MM.1S (cell line): ENCODE data around the gene PTPRZ1.

ENCODE experiments used
- DNase-seq: peaks from one replicate; pipeline ENCODE4 v3.0.0-alpha.2; 2015
- H2AFZ ChIP-seq: fragments of 300-600 bp; sonication (generic); 2 replicates; pipeline ENCODE4 v1.6.0; 2016; ENCODE audit warnings: antibody characterized with exemption, low read length
- H3F3A ChIP-seq: fragments of 300-600 bp; sonication (generic); 2 replicates; pipeline ENCODE4 v1.6.1; 2016; ENCODE audit warnings: mild to moderate bottlenecking, antibody characterized with exemption, low read length, moderate library complexity, mixed read lengths; ENCODE audit not compliant: insufficient read depth
- H3K27ac ChIP-seq: fragments of 300-600 bp; sonication (generic); 2 replicates; pipeline ENCODE4 v1.5.1; 2016; ENCODE audit warnings: mild to moderate bottlenecking, low read length
- H3K27me3 ChIP-seq: fragments of 300-600 bp; sonication (generic); replicated peaks from 2 replicates; pipeline ENCODE4 v1.6.0; 2016; ENCODE audit warnings: low read length; ENCODE audit not compliant: insufficient read depth
- H3K36me3 ChIP-seq: fragments of 300-600 bp; sonication (generic); replicated peaks from 2 replicates; pipeline ENCODE4 v1.6.1; 2016; ENCODE audit warnings: mild to moderate bottlenecking, low read length, mixed read lengths; ENCODE audit not compliant: insufficient read depth
- H3K4me1 ChIP-seq: fragments of 300-600 bp; sonication (generic); 2 replicates; pipeline ENCODE4 v1.6.1; 2016; ENCODE audit warnings: low read length, mixed read lengths
- H3K4me2 ChIP-seq: fragments of 300-600 bp; sonication (generic); 2 replicates; pipeline ENCODE4 v1.6.0; 2016; ENCODE audit warnings: low read depth, low read length
- H3K4me3 ChIP-seq: fragments of 300-600 bp; sonication (generic); 2 replicates; pipeline ENCODE4 v1.5.1; 2016; ENCODE audit warnings: low read length, mixed read lengths
- H3K79me2 ChIP-seq: fragments of 300-600 bp; sonication (generic); 2 replicates; pipeline ENCODE4 v1.6.1; 2016; ENCODE audit warnings: mixed run types, low read length, mixed read lengths
- H3K9ac ChIP-seq: fragments of 300-600 bp; sonication (generic); 2 replicates; pipeline ENCODE4 v1.6.1; 2016; ENCODE audit warnings: low read length, mixed read lengths
- H3K9me2 ChIP-seq: fragments of 300-600 bp; sonication (generic); replicated peaks from 2 replicates; pipeline ENCODE4 v1.6.1; 2016; ENCODE audit warnings: mild to moderate bottlenecking, low read length, mixed read lengths; ENCODE audit not compliant: insufficient read depth
- H3K9me3 ChIP-seq: fragments of 300-600 bp; sonication (generic); replicated peaks from 2 replicates; pipeline ENCODE4 v1.6.1; 2016; ENCODE audit warnings: mild to moderate bottlenecking, low read length, mixed read lengths; ENCODE audit not compliant: insufficient read depth
- H4K20me1 ChIP-seq: fragments of 300-600 bp; sonication (generic); 2 replicates; pipeline ENCODE4 v1.6.1; 2016; ENCODE audit warnings: mild to moderate bottlenecking, low read length, moderate library complexity, mixed read lengths; ENCODE audit not compliant: insufficient read depth
- CTCF ChIP-seq: fragments of 300-600 bp; sonication (generic); IDR thresholded peaks from 2 replicates; pipeline ENCODE4 v1.5.1; 2016; ENCODE audit warnings: antibody characterized with exemption, low read length, mixed read lengths
- EZH2 ChIP-seq: fragments of 300-600 bp; sonication (generic); optimal IDR thresholded peaks from 2 replicates; pipeline ENCODE3; 2017; ENCODE audit warnings: low read depth, mild to moderate bottlenecking, antibody characterized with exemption, low read length, mixed read lengths
- EZH2phosphoT487 ChIP-seq: fragments of 300-600 bp; sonication (generic); IDR thresholded peaks from 2 replicates; pipeline ENCODE4 v1.6.1; 2018; ENCODE audit warnings: antibody characterized with exemption, low read length

The PTPRZ1 gene

GRCh38 chr7:122070062-122070461 is 197.1 kb downstream of the PTPRZ1 start:
- Histone ChIP-seq H3K9me2 (no peaks in the 10 kb centered on the region), H3K9ac (no peak overlapping the region), H3F3A (no peaks in the 10 kb centered on the region), H3K4me3 (no peak overlapping the region), H3K4me1 (no peaks in the 10 kb centered on the region), H3K27me3 (no peaks in the 10 kb centered on the region), H3K79me2 (no peaks in the 10 kb centered on the region), H3K9me3 (no peaks in the 10 kb centered on the region), H2AFZ (no peak overlapping the region), H3K4me2 (no peak overlapping the region), H4K20me1 (no peaks in the 10 kb centered on the region), H3K36me3 (no peaks in the 10 kb centered on the region), H3K27ac (no peak overlapping the region)
- DNase-seq = no peak
- TF ChIP-seq CTCF (no peak), EZH2 (no peak), EZH2phosphoT487 (no peak)

- Histone ChIP-seq H3K27ac (no peak overlapping the region), H3K9ac (no peak overlapping the region), H3K4me3 (no peak overlapping the region), H3K9me3 (no peaks in the 10 kb centered on the region), H3K27me3 (no peaks in the 10 kb centered on the region), H2AFZ (no peak overlapping the region), H3F3A (no peaks in the 10 kb centered on the region), H3K36me3 (no peaks in the 10 kb centered on the region), H3K4me1 (no peaks in the 10 kb centered on the region), H3K79me2 (no peaks in the 10 kb centered on the region), H3K4me2 (no peak overlapping the region), H3K9me2 (no peaks in the 10 kb centered on the region), H4K20me1 (no peaks in the 10 kb centered on the region)
- no peak for DNase-seq
- TF ChIP-seq CTCF = no peak
- no peak for TF ChIP-seq EZH2
- TF ChIP-seq EZH2phosphoT487 = no peak
These were observed 197.9 kb downstream of the PTPRZ1 start for GRCh38 chr7:122070834-122071233.

- Histone ChIP-seq H4K20me1 (no peaks in the 10 kb centered on the region), H3F3A (no peaks in the 10 kb centered on the region), H3K79me2 (no peaks in the 10 kb centered on the region), H3K9ac (no peak overlapping the region), H3K4me1 (no peaks in the 10 kb centered on the region), H3K27me3 (no peaks in the 10 kb centered on the region), H3K36me3 (no peaks in the 10 kb centered on the region), H3K27ac (no peak overlapping the region), H3K4me3 (no peak overlapping the region), H2AFZ (no peak overlapping the region), H3K9me2 (no peaks in the 10 kb centered on the region), H3K9me3 (no peaks in the 10 kb centered on the region), H3K4me2 (no peak overlapping the region)
- no peak for DNase-seq
- TF ChIP-seq EZH2 (no peak), EZH2phosphoT487 (no peak), CTCF (no peak)
These were observed 199.3 kb downstream of the PTPRZ1 start for GRCh38 chr7:122072272-122072671.
